Endothelial cell of umbilical vein (primary cell): ENCODE results near the gene SVIP. TPM values are rescaled to one million over a fixed set of nuclear protein-coding genes. Genes with fewer than 3 reads are reported as not detected.

Experiments used
- BruUV-seq: library from RNA; stranded (reverse); fragments of 400-500 nt; replicated peaks from 2 replicates; lab custom pipeline; 2021; lab: Mats Ljungman, UMichigan
- CTCF ChIA-PET: fragments of 300-600, 350-600 bp; sonication (Branson Sonifier 250); formaldehyde crosslinking; loops from one replicate; lab custom pipeline; 2021; ENCODE audit warnings: antibody characterized with exemption, inconsistent platforms; lab: Charles Lee
- POLR2A ChIA-PET: fragments of 300-600, 350-600 bp; sonication (Branson Sonifier 250); formaldehyde crosslinking; loops from one replicate; lab custom pipeline; 2021; ENCODE audit warnings: antibody characterized with exemption, inconsistent platforms; lab: Charles Lee
- DNase-seq: peaks from one replicate; pipeline ENCODE4 v3.0.0-alpha.2; 2011; ENCODE audit warnings: low read depth, low spot score
- FAIRE-seq: peaks from 2 replicates; lab custom pipeline; 2011; peaks lifted over from hg19 to GRCh38; lab: Jason Lieb, UNC
- H2AFZ ChIP-seq: 2 replicates; pipeline ENCODE4 v1.6.0; 2012; ENCODE audit warnings: low read depth, low read length, control low read depth, inconsistent platforms
- H3K27ac ChIP-seq: 2 replicates; pipeline ENCODE4 v1.5.1; 2011; ENCODE audit warnings: low read depth, mild to moderate bottlenecking, control low read depth, low read length, moderate library complexity; ENCODE audit not compliant: insufficient read depth
- H3K27me3 ChIP-seq, 2 experiments: 2 replicates each; pipeline versions ENCODE4 v1.6.0 to v1.6.1; 2011; ENCODE audit warnings: low read length in 2 of 2, mixed read lengths in 1 of 2; ENCODE audit not compliant: control insufficient read depth in 2 of 2, insufficient read depth in 2 of 2
- H3K36me3 ChIP-seq, 2 experiments: 2 replicates in 1 of 2; 3 replicates in 1 of 2; pipeline ENCODE4 v1.5.1; 2011; ENCODE audit warnings: low read length in 2 of 2, mild to moderate bottlenecking in 1 of 2, moderate library complexity in 1 of 2; ENCODE audit not compliant: control insufficient read depth in 2 of 2, insufficient read depth in 2 of 2; ENCODE audit errors: extremely low read depth in 1 of 2
- H3K4me1 ChIP-seq: 3 replicates; pipeline ENCODE4 v1.5.1; 2011; ENCODE audit warnings: mild to moderate bottlenecking, low read length; ENCODE audit not compliant: control insufficient read depth, insufficient read depth; ENCODE audit errors: extremely low read depth
- H3K4me2 ChIP-seq: 2 replicates; pipeline ENCODE4 v1.6.1; 2011; ENCODE audit warnings: low read length, control low read depth, mixed read lengths; ENCODE audit not compliant: insufficient read depth
- H3K4me3 ChIP-seq, 3 experiments: fragments of 200-600 bp in 1 of 3; sonication (generic), shearing (Covaris generic) in 1 of 3; replicated peaks in 1 of 3; 2 replicates each; pipeline ENCODE4 v1.5.1; 2011 to 2016; ENCODE audit warnings: control low read depth in 3 of 3, low read length in 3 of 3, mild to moderate bottlenecking in 2 of 3, inconsistent platforms in 1 of 3, low read depth in 1 of 3, moderate library complexity in 1 of 3; ENCODE audit not compliant: insufficient read depth in 1 of 3
- H3K79me2 ChIP-seq: 2 replicates; pipeline ENCODE4 v1.6.0; 2012; ENCODE audit warnings: low read length, inconsistent platforms; ENCODE audit not compliant: control insufficient read depth, insufficient read depth
- H3K9ac ChIP-seq: replicated peaks from 2 replicates; pipeline ENCODE3; 2011; ENCODE audit warnings: low read length, control low read depth; ENCODE audit not compliant: insufficient read depth; ENCODE audit errors: extremely low read depth
- H3K9me1 ChIP-seq: replicated peaks from 3 replicates; pipeline ENCODE4 v1.6.0; 2011; ENCODE audit warnings: mild to moderate bottlenecking, low read length; ENCODE audit not compliant: control insufficient read depth, insufficient read depth; ENCODE audit errors: extremely low read depth
- H3K9me3 ChIP-seq: replicated peaks from 2 replicates; pipeline ENCODE4 v1.5.1; 2012; ENCODE audit warnings: low read length, inconsistent platforms; ENCODE audit not compliant: control insufficient read depth, insufficient read depth
- H4K20me1 ChIP-seq: replicated peaks from 2 replicates; pipeline ENCODE3; 2011; ENCODE audit warnings: mild to moderate bottlenecking, low read length; ENCODE audit not compliant: control insufficient read depth, insufficient read depth; ENCODE audit errors: extremely low read depth
- CTCF ChIP-seq, 2 donors: IDR thresholded peaks; 1 replicate in 1 of 2; 2 replicates in 1 of 2; pipeline ENCODE4 v1.5.1; 2011; ENCODE audit warnings: low read length in 2 of 2, mild to moderate bottlenecking in 2 of 2, moderate library complexity in 2 of 2, control low read depth in 1 of 2, inconsistent platforms in 1 of 2, low read depth in 1 of 2; ENCODE audit not compliant: insufficient read depth in 1 of 2; ENCODE audit errors: extremely low read depth in 1 of 2
- EZH2 ChIP-seq: IDR thresholded peaks from 2 replicates; pipeline ENCODE4 v1.6.1; 2012; ENCODE audit warnings: borderline replicate concordance, low read depth, mild to moderate bottlenecking, moderate library complexity, low read length, inconsistent platforms; ENCODE audit not compliant: severe bottlenecking
- FOS ChIP-seq: IDR thresholded peaks from 2 replicates; pipeline ENCODE4 v1.6.1; 2011; ENCODE audit warnings: mild to moderate bottlenecking, low read length, moderate library complexity, borderline replicate concordance; ENCODE audit not compliant: insufficient read depth
- GATA2 ChIP-seq: IDR thresholded peaks from 2 replicates; pipeline ENCODE4 v1.7.0; 2011; ENCODE audit warnings: low read depth, mild to moderate bottlenecking, moderate library complexity, mixed read lengths, low read length; ENCODE audit not compliant: insufficient read length, insufficient read depth
- MAX ChIP-seq: IDR thresholded peaks from 2 replicates; pipeline ENCODE4 v1.6.1; 2011; ENCODE audit not compliant: insufficient read depth, insufficient read length
- MYC ChIP-seq: IDR thresholded peaks from one replicate; pipeline ENCODE4 v1.6.1; 2011; ENCODE audit warnings: mild to moderate bottlenecking, low read depth, low read length
- POLR2A ChIP-seq: IDR thresholded peaks from 2 replicates; pipeline ENCODE4 v1.6.1; 2012; ENCODE audit warnings: low read depth, mild to moderate bottlenecking, control low read depth, low read length
- POLR2AphosphoS5 ChIP-seq: IDR thresholded peaks from 2 replicates; pipeline ENCODE4 v1.6.1; 2012; ENCODE audit warnings: low read depth, mild to moderate bottlenecking, control low read depth, low read length, moderate library complexity; ENCODE audit not compliant: insufficient read depth
- dilution Hi-C: fragments of 300-500 bp; cut with MboI; formaldehyde crosslinking; loops from one replicate; pipeline ENCODE4 v1.15.0; 2019; ENCODE audit warnings: low sequenced_read_pairs; ENCODE audit not compliant: extremely low pct_ligation_motif_present
- intact Hi-C: fragments of 100-400 bp; cut with micrococcal nuclease; formaldehyde crosslinking; loops from one replicate; pipeline ENCODE4 v1.10.0; 2022
- polyA plus RNA-seq, 4 experiments: library from polyadenylated mRNA; depleted of rRNA in 3 of 4; stranded (reverse) in 3 of 4; unstranded in 1 of 4; fragments of >200 nt; gene quantifications; 2 replicates each; pipeline versions ENCODE4 v1.2.1 to v1.2.3, GENCODE V29; 2011 to 2012; ENCODE audit warnings: missing spikeins in 1 of 4
- total RNA-seq: library from RNA; stranded (reverse); gene quantifications from 2 replicates; pipeline ENCODE4 v1.2.3, GENCODE V29; 2021

The SVIP gene
- total and polyA plus RNA-seq, 2 donors (not counting 3 experiments of a cell fraction or from before 2014, with no cell fraction given) = 4.6 to 69.5 TPM

- H3K4me3 ChIP-seq = no peak overlapping the region
- FAIRE-seq (no peak), DNase-seq (no peak)
- no peak overlapping the region for H2AFZ ChIP-seq
- H3K4me1 ChIP-seq = peaks cover 5% of the 10 kb centered on the region
- H3K9me3 ChIP-seq = no peaks in the 10 kb centered on the region
- H3K36me3 ChIP-seq = no peaks in the 10 kb centered on the region
- no peak overlapping the region for H3K4me2 ChIP-seq
- ChIA-PET POLR2A (no interaction called here), CTCF (no interaction called here)
- dilution Hi-C loops (no loop called here), intact Hi-C loops (no loop called here)
- H3K79me2 ChIP-seq = no peaks in the 10 kb centered on the region
- TF ChIP-seq EZH2 = no peak
- no peak for TF ChIP-seq CTCF (IDR thresholded peaks at IDR 0.05; ENCODE audit: extremely low read depth in 1 of 2, insufficient read depth in 1 of 2, low read depth in 1 of 2, low read length in 2 of 2)
- no peak for TF ChIP-seq MYC
- no peak for TF ChIP-seq POLR2A
- no peak for TF ChIP-seq POLR2AphosphoS5
- no peak for TF ChIP-seq FOS
- TF ChIP-seq GATA2 = no peak
- TF ChIP-seq MAX = no peak
- H3K9ac ChIP-seq = no peak overlapping the region
- no TSS peak for BruUV-seq
- H3K9me1 ChIP-seq = no peaks in the 10 kb centered on the region
- H4K20me1 ChIP-seq = no peaks in the 10 kb centered on the region
- H3K27ac ChIP-seq = no peak overlapping the region
- peaks cover 0 to 6% of the 10 kb centered on the region in 2 experiments for H3K27me3 ChIP-seq
Measured at GRCh38 chr11:22779850-22780249, 49.8 kb downstream of the SVIP start.
